B cell (primary cell): ENCODE results near the gene CENPO. TPM values are rescaled to one million over a fixed set of nuclear protein-coding genes. Genes with fewer than 3 reads are reported as not detected.

ENCODE experiments used
- ATAC-seq: fragments of 200-7000 bp; cut with Tn5 transposase; one replicate; pipeline ENCODE4 v1.10.0; 2021; ENCODE audit warnings: low read depth, mild to moderate bottlenecking, moderate number of reproducible peaks, moderate library complexity
- CTCF ChIA-PET: fragments of 350-600 bp; sonication (Branson Sonifier 250); formaldehyde crosslinking; loops from one replicate; lab custom pipeline; 2021; ENCODE audit warnings: antibody characterized with exemption, inconsistent platforms; lab: Charles Lee
- POLR2A ChIA-PET: fragments of 350-600 bp; sonication (Branson Sonifier 250); formaldehyde crosslinking; loops from one replicate; lab custom pipeline; 2021; ENCODE audit warnings: antibody characterized with exemption; lab: Charles Lee
- DNase-seq: peaks from one replicate; pipeline ENCODE4 v3.0.0; 2013
- H2AFZ ChIP-seq: 2 replicates; pipeline ENCODE4 v1.6.1; 2012; ENCODE audit warnings: mild to moderate bottlenecking, low read depth, low read length; ENCODE audit not compliant: insufficient read depth, poor library complexity, severe bottlenecking
- H3K27ac ChIP-seq, 2 donors: 1 replicate in 1 of 2; 2 replicates in 1 of 2; pipeline ENCODE4 v1.5.1; 2012 to 2013; ENCODE audit warnings: low read length in 2 of 2, mild to moderate bottlenecking in 2 of 2, moderate library complexity in 1 of 2
- H3K27me3 ChIP-seq, 4 experiments: fragments of 200-600 bp in 1 of 4; sonication (generic) in 1 of 4; replicated peaks in 1 of 4; 1 replicate in 2 of 4; 2 replicates in 2 of 4; pipeline versions ENCODE4 v1.6.1 to v1.7.0; 2013 to 2016; ENCODE audit warnings: low read length in 3 of 4, mild to moderate bottlenecking in 2 of 4, mixed read lengths in 1 of 4, moderate library complexity in 1 of 4; ENCODE audit not compliant: insufficient read depth in 4 of 4, control insufficient read depth in 3 of 4; ENCODE audit errors: control extremely low read depth in 1 of 4
- H3K36me3 ChIP-seq, 2 experiments: replicated peaks in 1 of 2; 1 replicate in 1 of 2; 2 replicates in 1 of 2; pipeline versions ENCODE4 v1.6.1 to v1.7.1; 2013; ENCODE audit warnings: low read length in 1 of 2; ENCODE audit not compliant: insufficient read depth in 2 of 2, control insufficient read depth in 1 of 2; ENCODE audit errors: control extremely low read depth in 1 of 2, extremely low read depth in 1 of 2
- H3K4me1 ChIP-seq, 2 donors: fragments of 200-600 bp in 1 of 2; sonication (generic) in 1 of 2; 1 replicate in 1 of 2; 2 replicates in 1 of 2; pipeline versions ENCODE4 v1.5.1 to v1.6.1; 2013 to 2017; ENCODE audit warnings: low read length in 2 of 2; ENCODE audit not compliant: control insufficient read depth in 2 of 2, insufficient read depth in 2 of 2
- H3K4me2 ChIP-seq: replicated peaks from 2 replicates; pipeline ENCODE3; 2012; ENCODE audit warnings: mild to moderate bottlenecking, low read depth, low read length; ENCODE audit not compliant: poor library complexity, severe bottlenecking
- H3K4me3 ChIP-seq, 5 experiments: fragments of 200-600 bp in 1 of 5; sonication (generic) in 1 of 5; 1 replicate in 3 of 5; 2 replicates in 2 of 5; pipeline versions ENCODE4 v1.5.1 to v1.7.0; 2011 to 2016; ENCODE audit warnings: low read length in 4 of 5, mild to moderate bottlenecking in 4 of 5, low read depth in 2 of 5, control low read depth in 1 of 5, moderate library complexity in 1 of 5; ENCODE audit not compliant: insufficient read depth in 1 of 5; ENCODE audit errors: control extremely low read depth in 1 of 5, extremely low read depth in 1 of 5
- H3K79me2 ChIP-seq: fragments of 200-600 bp; sonication (generic); one replicate; pipeline ENCODE4 v1.6.0; 2016; ENCODE audit warnings: low read length; ENCODE audit not compliant: control insufficient read depth, insufficient read depth
- H3K9ac ChIP-seq: fragments of 200-600 bp; sonication (generic); 2 replicates; pipeline ENCODE4 v1.6.1; 2017; ENCODE audit warnings: mild to moderate bottlenecking, low read length, moderate library complexity
- H3K9me3 ChIP-seq, 3 donors: one replicate each; pipeline versions ENCODE4 v1.6.1 to v1.7.1; 2013; ENCODE audit warnings: low read length in 2 of 3; ENCODE audit not compliant: control insufficient read depth in 2 of 3, insufficient read depth in 1 of 3; ENCODE audit errors: control extremely low read depth in 1 of 3
- H4K20me1 ChIP-seq: 2 replicates; pipeline ENCODE4 v1.6.0; 2012; ENCODE audit warnings: mild to moderate bottlenecking, low read length; ENCODE audit not compliant: insufficient read depth, control insufficient read depth, poor library complexity, severe bottlenecking
- H3K27ac Mint-ChIP-seq: one replicate; pipeline ENCODE4 v1.8.0; 2021; ENCODE audit warnings: mixed read lengths
- H3K27me3 Mint-ChIP-seq: one replicate; pipeline ENCODE4 v1.8.0; 2021; ENCODE audit warnings: mixed read lengths
- H3K4me1 Mint-ChIP-seq: one replicate; pipeline ENCODE4 v1.8.0; 2021; ENCODE audit warnings: mixed read lengths
- H3K4me3 Mint-ChIP-seq: one replicate; pipeline ENCODE4 v1.8.0; 2021; ENCODE audit warnings: mixed read lengths
- H3K9me3 Mint-ChIP-seq: one replicate; pipeline ENCODE4 v1.8.0; 2022; ENCODE audit warnings: mixed read lengths; ENCODE audit not compliant: insufficient read depth
- CTCF ChIP-seq: fragments of 200-600 bp; IDR thresholded peaks from one replicate; pipeline ENCODE4 v1.8.0; 2022; ENCODE audit warnings: antibody characterized with exemption, mild to moderate bottlenecking
- EZH2 ChIP-seq: IDR thresholded peaks from 2 replicates; pipeline ENCODE4 v1.6.1; 2012; ENCODE audit warnings: borderline replicate concordance, low read depth, mild to moderate bottlenecking, moderate library complexity, low read length; ENCODE audit not compliant: insufficient read depth, poor library complexity, severe bottlenecking
- WGBS: methylation state at CpG from one replicate; pipeline ENCODE4 v1.1.5; 2013; ENCODE audit warnings: missing lambda C conversion rate; ENCODE audit not compliant: insufficient coverage; 5-methylcytosine and 5-hydroxymethylcytosine counted together
- intact Hi-C: fragments of 100-400 bp; cut with micrococcal nuclease; formaldehyde crosslinking; loops from one replicate; pipeline ENCODE4 v1.10.0; 2022
- polyA plus RNA-seq: library from polyadenylated mRNA; depleted of rRNA; stranded (reverse); fragments of >200 nt; gene quantifications from 2 replicates; pipeline ENCODE4 v1.2.3, GENCODE V29; 2012
- total RNA-seq, 2 donors: library from RNA; stranded (reverse); fragments of 120-200 nt in 1 of 2; gene quantifications; 1 replicate in 1 of 2; 2 replicates in 1 of 2; pipeline versions ENCODE4 v1.2.3 to v1.2.4, GENCODE V29; 2013 to 2022

The CENPO gene
- total and polyA plus RNA-seq, 2 donors (not counting 1 experiment from before 2014, with no cell fraction given): 4.5 to 10.4 TPM

- TF ChIP-seq EZH2 (no peak), CTCF (no peak)
- H3K9ac ChIP-seq: no peak overlapping the region
- H2AFZ ChIP-seq: no peak overlapping the region
- peaks cover 0 to 26% of the 10 kb centered on the region in 2 experiments for H3K36me3 ChIP-seq
- intact Hi-C loops: no loop called here
- no peaks in the 10 kb centered on the region for H3K27me3 ChIP-seq
- no peaks in the 10 kb centered on the region for H3K79me2 ChIP-seq
- no peaks in the 10 kb centered on the region for H3K4me1 ChIP-seq
- no peaks in the 10 kb centered on the region for H4K20me1 ChIP-seq
- Mint-ChIP-seq H3K9me3 (no peaks in the 10 kb centered on the region), H3K4me3 (no peak overlapping the region), H3K27me3 (no peaks in the 10 kb centered on the region), H3K4me1 (no peaks in the 10 kb centered on the region), H3K27ac (no peak overlapping the region)
- H3K27ac ChIP-seq: no peak overlapping the region
- POLR2A ChIA-PET: no interaction called here
- DNase-seq (no peak), ATAC-seq (no peak)
- no peak overlapping the region for H3K4me3 ChIP-seq
- CTCF ChIA-PET: interaction anchor here (10.8 kb wide), 1 partner anchor 424 kb away, joined by 267 read pairs; no protein-coding TSS in a partner anchor
- H3K4me2 ChIP-seq: no peak overlapping the region
- H3K9me3 ChIP-seq: no peaks in the 10 kb centered on the region
- WGBS: 98% methylated on average over 13 of the region's 22 CpGs
Observed at GRCh38 chr2:24832931-24833701, 39.9 kb downstream of the CENPO start.
